ENCODE measurements around the gene FTL.

FTL gene

GRCh38 chr19:48966541-48967345, 1.6 kb downstream of the FTL start:
- DNase-seq = no peak

- DNase-seq = no peak
Measured at GRCh38 chr19:48967346-48968178, 2.5 kb downstream of the FTL start.

GRCh38 chr19:48968179-48968661, 3.1 kb downstream of the FTL start:
- DNase-seq = no peak

- DNase-seq = no peak
Measured at GRCh38 chr19:48968813-48969218, 3.7 kb downstream of the FTL start.

GRCh38 chr19:48969276-48970138, 4.4 kb downstream of the FTL start:
- no peak for DNase-seq

DNA sequence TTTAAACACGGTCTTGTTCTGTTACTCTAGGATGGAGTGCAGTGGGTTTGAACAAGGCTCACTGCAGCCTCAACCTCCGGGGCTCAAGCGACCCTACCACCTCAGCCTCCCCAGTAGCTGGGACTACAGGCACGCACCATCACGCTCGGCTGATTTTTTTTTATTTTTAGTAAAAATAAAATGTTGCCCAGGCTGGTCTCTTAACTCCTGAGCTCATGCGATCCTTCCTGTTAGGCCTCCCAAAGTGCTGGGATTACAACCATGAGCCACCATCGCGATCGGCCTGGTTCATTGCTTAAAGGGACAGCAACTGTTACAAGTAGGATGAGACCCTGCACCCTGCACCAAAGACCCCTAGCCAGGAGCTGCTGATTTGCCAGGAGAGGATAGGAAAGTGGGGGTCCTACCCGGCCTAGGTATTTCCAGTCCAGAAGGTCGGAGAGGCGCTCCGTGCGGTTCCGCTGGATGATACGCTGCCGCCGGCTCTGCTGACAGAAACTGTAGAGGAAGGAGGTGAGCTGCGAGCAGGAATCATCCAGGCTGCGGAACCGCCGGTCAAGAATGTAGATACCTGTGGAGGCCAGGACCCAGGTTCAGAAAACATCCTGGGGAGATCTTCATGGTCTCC, 5.1 kb downstream of the FTL start:
- no peak for DNase-seq

DNA sequence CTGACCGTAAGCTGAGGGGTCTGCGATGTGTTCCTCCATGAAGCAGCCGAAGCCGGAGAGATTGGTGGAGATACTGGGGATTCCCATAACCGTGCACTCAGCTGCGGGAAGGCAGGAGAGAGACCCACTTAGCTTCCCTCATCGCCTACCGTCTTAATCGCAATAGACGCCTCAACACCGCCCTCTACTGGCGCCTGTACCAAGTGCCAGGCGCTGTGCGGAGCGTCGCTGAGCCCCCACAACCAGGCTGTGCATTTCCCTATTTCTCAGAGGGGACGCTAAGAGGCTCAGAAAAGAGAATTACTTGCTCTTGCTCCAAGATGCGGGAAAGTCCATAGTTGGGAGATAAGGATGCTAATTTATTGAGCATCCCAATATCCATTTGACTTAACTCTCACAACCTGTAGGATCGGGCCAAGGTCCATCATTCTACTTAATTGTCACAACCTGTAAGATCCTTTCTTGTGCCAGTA, 5.8 kb downstream of the FTL start:
- DNase-seq = peak in 1 of 2 experiments; percentile 42

- no peak for DNase-seq
Measured at GRCh38 chr19:48975947-48976847, 11.1 kb downstream of the FTL start.

DNA sequence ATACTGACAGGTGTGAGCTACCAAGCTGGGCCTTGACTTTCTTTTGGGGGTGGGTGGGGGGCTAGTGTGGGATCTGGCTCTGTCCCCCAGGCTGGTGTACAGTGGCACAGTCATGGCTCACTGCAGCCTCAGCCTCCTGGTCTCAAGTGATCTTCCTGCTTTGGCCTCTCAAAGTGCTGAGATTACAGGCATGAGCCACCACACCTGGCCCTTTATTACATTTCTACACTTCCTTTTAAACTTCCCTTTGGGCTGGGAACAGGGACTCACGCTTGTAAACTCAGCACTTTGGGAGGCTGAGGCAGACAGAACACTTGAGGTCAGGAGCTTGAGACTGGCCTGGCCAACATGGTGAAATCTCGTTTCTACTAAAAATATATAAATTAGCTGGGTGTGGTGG, 12.0 kb downstream of the FTL start:
- DNase-seq = no peak

GRCh38 chr19:48982280-48982679, 17.2 kb downstream of the FTL start:
- DNase-seq = no peak

- DNase-seq = no peak
Measured at GRCh38 chr19:48985711-48986110, 20.6 kb downstream of the FTL start.

DNA sequence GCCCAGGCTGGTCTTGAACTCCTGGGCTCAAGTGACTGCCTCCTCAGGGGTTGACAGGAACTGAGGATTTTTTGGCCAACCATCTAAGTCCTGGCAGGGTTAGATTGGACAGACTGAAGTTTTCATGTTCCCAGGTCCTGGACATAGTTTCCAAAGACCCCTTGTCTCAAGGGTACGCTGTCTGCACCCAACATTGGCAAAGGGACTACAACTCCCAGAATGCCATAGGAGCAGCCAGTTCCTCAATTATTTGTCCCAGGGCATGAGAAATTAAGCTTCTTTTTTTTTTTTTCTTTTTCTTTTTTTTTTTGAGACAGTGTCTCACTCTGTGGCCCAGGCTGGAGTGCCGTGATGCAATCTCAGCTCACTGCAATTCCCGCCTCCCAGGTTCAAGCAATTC, 21.1 kb downstream of the FTL start:
- no peak for DNase-seq

- DNase-seq = no peak
Measured at GRCh38 chr19:48987323-48987722, 22.2 kb downstream of the FTL start.

DNA sequence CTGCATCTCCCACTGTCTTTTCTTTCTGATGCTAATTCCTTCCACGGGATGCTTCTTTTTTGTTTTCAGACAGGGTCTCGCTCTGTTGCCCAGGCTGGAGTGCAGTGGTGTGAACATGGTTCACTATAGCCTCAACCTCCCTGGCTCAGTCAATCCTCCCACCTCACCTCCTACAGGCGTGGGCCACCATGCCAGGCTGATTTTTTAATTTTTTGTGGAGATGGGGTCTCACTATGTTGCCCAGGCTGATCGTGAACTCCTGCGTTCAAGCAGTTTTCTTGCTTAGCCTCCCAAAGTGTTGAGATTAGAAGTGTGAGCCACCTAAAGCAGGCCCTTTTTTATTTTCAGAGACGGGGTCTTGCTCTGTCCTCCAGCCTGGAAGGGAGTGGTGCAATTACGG, 23.2 kb downstream of the FTL start:
- no peak for DNase-seq

DNA sequence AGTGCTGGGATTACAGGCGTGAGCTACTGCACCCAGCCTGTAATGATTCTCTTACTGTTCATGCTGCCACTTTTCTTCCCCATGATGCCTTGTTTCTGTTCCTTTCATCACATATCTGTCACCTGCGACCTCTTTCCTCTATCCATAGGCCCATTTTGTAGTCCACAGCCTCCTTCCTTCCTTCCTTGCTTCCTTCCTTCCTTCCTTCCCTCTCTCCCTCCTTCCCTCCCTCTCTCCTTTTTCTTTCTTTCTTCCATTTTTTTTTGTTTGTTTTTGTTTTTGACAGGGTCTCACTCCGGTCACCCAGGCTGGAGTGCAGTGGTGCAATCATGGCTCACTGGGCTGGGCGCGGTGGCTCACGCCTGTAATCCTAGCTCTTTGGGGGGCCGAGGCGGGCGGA, 23.8 kb downstream of the FTL start:
- no peak for DNase-seq

DNA sequence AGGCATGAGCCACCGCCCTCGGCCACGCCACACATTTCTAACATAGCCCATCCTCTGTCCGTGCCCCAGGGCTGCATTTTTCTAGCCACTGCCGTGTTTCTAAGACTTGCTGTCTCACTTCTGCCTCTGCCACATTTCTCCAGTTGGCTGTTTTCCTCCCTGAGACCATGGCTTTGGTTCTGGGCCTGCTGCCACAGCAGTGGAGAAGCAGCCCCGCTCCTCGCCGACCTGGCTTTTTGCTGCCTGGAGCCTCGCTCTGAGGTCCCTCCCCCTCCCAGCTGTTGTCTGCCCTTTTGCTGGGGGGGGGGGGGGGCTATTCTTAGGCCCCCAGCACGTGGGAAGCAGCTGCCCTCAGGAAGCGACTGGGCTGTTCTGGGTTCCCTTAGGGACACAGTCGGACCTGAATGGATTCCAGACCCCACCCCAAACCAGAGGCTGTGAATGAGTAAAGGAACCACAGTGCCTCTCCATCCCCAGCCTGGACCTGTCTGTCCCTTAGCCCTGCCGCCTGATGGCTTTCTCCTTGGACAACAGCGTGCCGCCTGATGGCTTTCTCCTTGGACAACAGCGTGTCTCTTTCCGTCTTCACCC, 24.7 kb downstream of the FTL start:
- no peak for DNase-seq

- DNase-seq = no peak
Measured at GRCh38 chr19:48990400-48990799, 25.3 kb downstream of the FTL start.

DNA sequence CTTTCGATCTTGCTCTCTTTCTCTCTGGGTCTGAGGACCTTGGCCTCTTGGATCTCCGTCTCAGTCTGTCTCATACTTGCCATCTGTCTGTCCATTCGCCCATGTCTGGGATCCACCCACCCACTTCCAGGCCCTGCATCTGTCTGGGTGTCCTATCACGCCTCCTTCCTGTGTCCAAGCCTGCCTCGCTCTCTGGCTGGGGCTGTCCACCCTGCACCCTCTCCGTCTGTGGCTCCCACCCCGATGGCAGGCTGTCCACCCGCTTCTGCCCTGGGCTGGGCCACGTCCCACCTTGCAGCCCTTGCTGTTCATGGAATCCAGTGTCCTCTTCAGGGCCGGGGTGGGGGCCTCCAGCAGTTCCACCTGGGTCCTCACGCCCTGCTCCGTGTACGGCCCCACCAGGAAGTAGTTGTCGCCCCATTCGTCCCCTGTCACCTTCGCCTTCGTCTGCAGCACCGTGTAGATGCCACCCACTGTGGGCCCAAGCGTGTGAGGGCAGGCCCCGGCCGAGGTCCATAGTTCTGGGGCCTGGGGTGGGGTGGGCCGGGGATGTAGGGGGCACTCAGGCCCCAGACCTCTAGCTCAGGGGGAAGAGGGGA, 26.0 kb downstream of the FTL start:
- no peak for DNase-seq

DNA sequence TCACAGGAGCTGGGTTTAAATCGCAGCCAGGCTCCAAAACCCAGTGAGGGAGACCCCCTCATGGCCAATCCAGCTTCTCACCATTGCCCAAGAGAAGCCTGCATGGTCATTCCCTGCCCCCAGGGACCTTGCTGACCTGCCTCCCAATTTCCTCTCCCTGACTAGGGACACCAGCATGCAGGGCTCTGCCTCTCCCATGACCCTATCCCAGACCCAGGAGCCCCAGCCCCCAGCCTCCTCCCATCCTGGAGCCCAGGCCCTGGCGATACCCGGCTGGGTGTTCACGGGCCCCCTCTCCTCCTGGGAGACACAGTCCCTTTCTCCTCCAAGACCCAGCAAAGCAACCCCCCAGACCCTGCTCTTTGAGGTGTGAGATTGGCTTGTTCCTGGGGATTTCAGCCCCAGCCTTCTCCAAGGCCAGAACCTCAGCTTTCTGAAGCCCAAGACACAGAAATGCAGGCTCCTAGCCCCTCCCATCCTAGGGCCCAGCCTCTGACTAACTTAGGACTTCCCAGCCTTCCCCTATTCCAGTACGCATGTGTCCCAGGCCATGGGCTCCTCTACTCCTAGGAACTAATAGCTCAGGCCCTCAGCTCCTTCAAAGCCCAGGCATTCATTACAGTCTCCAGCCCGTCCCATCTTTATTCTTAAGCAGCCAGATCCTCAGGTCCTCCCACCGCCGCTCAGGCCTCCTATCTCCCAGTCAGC, 26.9 kb downstream of the FTL start:
- DNase-seq = no peak
